IPS DF 4.7 (cell line): Measurements from ENCODE around the gene CYP2C9.

Experiments used
- DNase-seq: peaks from one replicate; pipeline ENCODE4 v3.0.0-alpha.2; 2013; ENCODE audit warnings: low spot score; ENCODE audit errors: extremely low read depth

CYP2C9 gene

DNA sequence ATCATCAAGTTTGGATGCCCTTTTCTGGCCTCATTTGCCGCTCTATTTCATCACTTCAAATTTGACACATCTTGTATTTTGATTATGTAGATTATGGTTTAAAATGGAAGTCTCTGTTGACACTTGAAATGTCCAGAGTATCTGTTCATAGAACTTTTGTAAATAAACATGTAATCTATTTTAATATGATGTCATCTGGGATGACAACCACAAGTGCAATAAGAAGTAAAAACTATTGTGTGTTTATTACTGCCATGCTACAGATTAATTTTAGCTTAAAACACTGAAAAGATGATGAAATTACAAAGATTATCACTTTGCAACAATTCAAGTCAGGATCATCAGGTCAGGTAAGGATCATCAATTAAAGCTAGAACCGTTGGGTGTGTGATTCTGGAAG lies 100.8 kb downstream of the CYP2C9 start:
- no peak for DNase-seq
